NT2/D1 (cell line): Measurements from ENCODE around the gene POLRMT.

Source experiments
- DNase-seq: peaks from one replicate; pipeline ENCODE4 v3.0.0-alpha.2; 2011; ENCODE audit warnings: low read depth, low spot score
- H3K27me3 ChIP-seq: 2 replicates; pipeline ENCODE4 v1.6.0; 2011; ENCODE audit warnings: mild to moderate bottlenecking; ENCODE audit not compliant: insufficient read length, insufficient read depth
- H3K36me3 ChIP-seq: 2 replicates; pipeline ENCODE4 v1.6.1; 2011; ENCODE audit warnings: mild to moderate bottlenecking, low read length, mixed read lengths; ENCODE audit not compliant: insufficient read depth, insufficient read length
- H3K4me1 ChIP-seq: 2 replicates; pipeline ENCODE4 v1.5.1; 2011; ENCODE audit not compliant: insufficient read depth, insufficient read length
- H3K4me3 ChIP-seq: 2 replicates; pipeline ENCODE4 v1.5.1; 2011; ENCODE audit warnings: low read depth; ENCODE audit not compliant: insufficient read length
- H3K9ac ChIP-seq: 2 replicates; pipeline ENCODE4 v1.6.0; 2011; ENCODE audit warnings: low read depth; ENCODE audit not compliant: insufficient read length
- H3K9me3 ChIP-seq: 2 replicates; pipeline ENCODE4 v1.5.1; 2011; ENCODE audit warnings: mild to moderate bottlenecking, low read length; ENCODE audit not compliant: insufficient read depth
- SUZ12 ChIP-seq: IDR thresholded peaks from 2 replicates; pipeline ENCODE4 v1.6.1; 2011; ENCODE audit not compliant: insufficient read length, insufficient read depth; ENCODE audit errors: extremely low read depth
- YY1 ChIP-seq: IDR thresholded peaks from 2 replicates; pipeline ENCODE4 v1.6.1; 2011; ENCODE audit not compliant: insufficient read length, insufficient read depth
- ZNF274 ChIP-seq: IDR thresholded peaks from 2 replicates; pipeline ENCODE4 v1.6.1; 2011; ENCODE audit warnings: mild to moderate bottlenecking, low read depth, low read length

Gene POLRMT

DNA sequence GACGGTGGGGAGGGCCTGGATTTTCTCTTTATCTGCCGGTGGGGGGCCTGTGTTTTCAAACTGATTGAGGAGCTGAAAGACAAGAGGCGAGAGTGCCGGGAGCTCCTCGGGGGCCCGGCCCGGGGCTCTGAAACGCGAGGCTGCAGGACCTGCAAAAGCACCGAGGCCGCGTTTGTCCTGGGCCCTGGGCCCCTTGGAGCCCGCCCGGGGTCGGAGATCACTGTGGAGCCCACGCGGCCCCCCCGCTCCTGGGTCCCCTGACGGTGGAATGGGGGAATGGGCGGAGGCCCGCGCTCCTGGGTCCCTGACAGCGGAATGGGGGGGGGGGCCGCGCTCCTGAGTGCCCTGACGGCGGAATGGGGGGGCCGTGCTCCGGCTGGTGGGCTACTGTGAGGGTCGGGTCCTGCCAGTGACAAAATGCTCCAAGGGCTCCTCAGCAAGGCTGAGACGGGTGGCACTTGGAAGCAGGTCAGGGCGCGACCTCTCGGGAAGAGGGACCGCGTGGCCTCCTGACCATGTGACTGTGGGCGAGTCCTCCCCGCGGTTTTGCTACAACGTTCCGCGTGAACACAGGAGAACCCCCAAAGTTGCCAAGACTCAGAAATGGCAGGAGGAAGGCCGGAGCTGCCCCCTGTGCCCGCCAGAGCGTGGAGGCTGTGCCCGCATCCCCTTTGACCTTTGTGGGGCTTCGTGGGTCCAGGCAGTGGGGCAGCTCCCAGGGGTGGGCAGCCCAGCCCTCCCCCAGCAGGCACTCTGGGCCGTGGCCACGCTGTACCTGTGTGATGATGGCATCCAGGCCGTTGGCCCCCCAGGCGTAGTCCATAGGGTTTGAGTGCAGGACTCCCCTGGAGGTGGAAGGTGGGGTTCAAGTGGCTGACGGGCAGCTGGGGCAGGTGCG, 15.8 kb upstream of the POLRMT start:
- Histone ChIP-seq H3K4me1 (peaks cover 11% of the 10 kb centered on the region), H3K9me3 (no peaks in the 10 kb centered on the region), H3K36me3 (peaks cover 91% of the 10 kb centered on the region), H3K9ac (no peak overlapping the region), H3K27me3 (no peaks in the 10 kb centered on the region), H3K4me3 (no peak overlapping the region)
- DNase-seq, result no peak
- no peak for TF ChIP-seq ZNF274
- TF ChIP-seq SUZ12, result no peak
- TF ChIP-seq YY1, result no peak

- Histone ChIP-seq H3K9ac (no peak overlapping the region), H3K4me3 (no peak overlapping the region), H3K4me1 (peaks cover 3% of the 10 kb centered on the region), H3K9me3 (no peaks in the 10 kb centered on the region), H3K27me3 (no peaks in the 10 kb centered on the region), H3K36me3 (peaks cover 86% of the 10 kb centered on the region)
- TF ChIP-seq YY1 (no peak), SUZ12 (no peak), ZNF274 (no peak)
- no peak for DNase-seq
Observed at GRCh38 chr19:648305-648704, 15.0 kb upstream of the POLRMT start.

DNA sequence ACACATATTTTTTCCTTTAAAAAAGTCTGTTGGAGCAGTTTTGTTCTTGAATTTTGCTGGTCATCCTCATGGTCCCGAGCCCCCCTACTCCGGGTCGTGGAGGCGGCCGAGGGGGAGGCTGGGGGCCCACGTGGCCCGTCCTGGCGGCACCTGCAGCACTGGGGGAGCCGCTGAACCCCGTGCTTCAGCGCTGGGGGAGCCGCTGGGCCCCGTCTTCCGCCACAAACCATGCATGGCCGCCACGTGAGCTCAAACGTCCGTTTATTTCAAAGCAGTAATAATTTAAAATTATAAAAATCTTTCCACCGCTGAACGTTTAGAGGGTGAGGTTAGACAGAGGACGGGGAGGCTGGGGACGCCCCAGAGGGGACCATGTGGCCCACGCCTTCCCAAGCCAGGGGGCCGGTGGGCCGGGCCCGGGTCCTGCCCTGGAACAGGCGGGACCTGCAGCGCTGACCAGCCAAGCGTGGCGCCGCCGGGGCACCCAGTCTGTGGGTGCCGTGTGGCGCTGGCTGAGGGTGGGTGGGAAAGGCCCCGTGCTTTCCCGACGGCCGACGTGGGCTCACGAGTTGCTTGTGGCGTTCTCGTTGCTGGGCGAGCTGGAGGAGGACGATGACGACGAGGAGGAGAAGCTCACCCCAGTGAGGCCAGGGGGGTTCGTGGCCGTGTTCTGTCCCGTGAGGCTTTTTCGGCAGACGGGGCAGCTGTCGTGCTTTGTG, 14.4 kb upstream of the POLRMT start:
- DNase-seq, result no peak
- Histone ChIP-seq H3K9ac (no peak overlapping the region), H3K27me3 (no peaks in the 10 kb centered on the region), H3K36me3 (peaks cover 84% of the 10 kb centered on the region), H3K4me3 (no peak overlapping the region), H3K9me3 (no peaks in the 10 kb centered on the region), H3K4me1 (peaks cover 2% of the 10 kb centered on the region)
- TF ChIP-seq ZNF274, result no peak

- H3K4me1 ChIP-seq, result peaks cover 2% of the 10 kb centered on the region
- TF ChIP-seq YY1 (no peak), ZNF274 (no peak), SUZ12 (no peak)
- DNase-seq, result no peak
- H3K4me3 ChIP-seq, result no peak overlapping the region
- no peak overlapping the region for H3K9ac ChIP-seq
- no peaks in the 10 kb centered on the region for H3K27me3 ChIP-seq
- H3K9me3 ChIP-seq, result no peaks in the 10 kb centered on the region
- peaks cover 79% of the 10 kb centered on the region for H3K36me3 ChIP-seq
Observed at GRCh38 chr19:646779-647565, 13.6 kb upstream of the POLRMT start.

DNA sequence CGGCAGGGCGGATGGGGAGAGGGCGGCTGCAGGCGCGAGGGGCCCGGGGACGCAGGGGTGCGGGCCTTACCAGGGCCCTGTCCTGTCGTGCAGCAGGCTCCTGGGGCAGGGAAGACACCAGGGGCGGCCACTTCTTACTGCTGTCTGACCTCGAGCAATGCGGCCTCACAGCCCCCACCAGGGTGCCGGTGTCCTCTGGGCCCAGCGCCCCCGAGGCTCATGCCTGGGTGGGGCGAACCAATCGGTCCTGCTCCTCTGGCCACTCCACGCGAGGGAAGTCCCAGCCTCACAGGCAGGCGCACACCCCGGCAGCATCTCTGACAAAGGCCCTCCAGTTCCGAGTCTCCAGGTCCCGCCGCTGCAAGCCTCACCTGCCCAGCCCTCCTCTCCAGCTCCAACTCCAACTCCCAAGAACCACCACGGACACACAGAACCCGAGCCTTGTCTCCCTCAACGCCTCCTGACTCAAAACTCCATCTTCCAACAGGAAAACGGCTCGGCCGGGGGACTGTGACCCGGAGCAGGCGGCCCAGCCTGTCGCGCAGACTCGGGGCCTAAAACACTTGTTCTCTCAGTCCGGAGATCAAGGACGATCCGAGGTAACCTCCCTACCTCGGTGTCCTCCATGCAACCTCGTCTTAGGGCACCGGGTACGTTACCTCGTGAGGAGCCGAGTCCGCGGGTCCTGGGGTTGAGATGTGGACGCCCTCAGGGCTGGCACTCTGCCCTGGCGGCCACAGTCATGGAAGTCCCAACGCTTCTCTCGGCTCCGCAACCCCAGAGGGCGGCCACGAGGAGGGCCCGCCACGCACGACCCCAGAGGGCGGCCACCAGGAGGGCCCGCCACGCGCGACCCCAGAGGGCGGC, 12.8 kb upstream of the POLRMT start:
- H3K36me3 ChIP-seq, result peaks cover 76% of the 10 kb centered on the region
- H3K4me1 ChIP-seq, result peaks cover 2% of the 10 kb centered on the region
- TF ChIP-seq SUZ12 (no peak), ZNF274 (no peak), YY1 (no peak)
- no peaks in the 10 kb centered on the region for H3K9me3 ChIP-seq
- no peaks in the 10 kb centered on the region for H3K27me3 ChIP-seq
- DNase-seq, result no peak
- H3K9ac ChIP-seq, result no peak overlapping the region
- no peak overlapping the region for H3K4me3 ChIP-seq

- Histone ChIP-seq H3K9me3 (no peaks in the 10 kb centered on the region), H3K9ac (no peak overlapping the region), H3K36me3 (peaks cover 76% of the 10 kb centered on the region), H3K4me1 (peaks cover 7% of the 10 kb centered on the region), H3K4me3 (no peak overlapping the region), H3K27me3 (no peaks in the 10 kb centered on the region)
- TF ChIP-seq ZNF274, result no peak
- TF ChIP-seq SUZ12, result no peak
- no peak for TF ChIP-seq YY1
- DNase-seq, result no peak
Observed at GRCh38 chr19:644789-645188, 11.5 kb upstream of the POLRMT start.

GRCh38 chr19:644363-644762, 11.0 kb upstream of the POLRMT start:
- H3K36me3 ChIP-seq, result peaks cover 72% of the 10 kb centered on the region
- no peak for TF ChIP-seq YY1
- TF ChIP-seq SUZ12, result no peak
- TF ChIP-seq ZNF274, result no peak

More at GRCh38 chr19:644363-644762, 11.0 kb upstream of the POLRMT start:
- peaks cover under 1% of the 10 kb centered on the region for H3K27me3 ChIP-seq
- no peak overlapping the region for H3K9ac ChIP-seq
- DNase-seq, result no peak
- no peaks in the 10 kb centered on the region for H3K9me3 ChIP-seq
- H3K4me1 ChIP-seq, result peaks cover 7% of the 10 kb centered on the region
- no peak overlapping the region for H3K4me3 ChIP-seq
